SK-N-SH (cell line): ENCODE data around the gene TENT5A.

Experiments
- CHD2 ChIP-seq: fragments of 150-350 bp; IDR thresholded peaks from 2 replicates; pipeline ENCODE4 v1.6.1; 2018; ENCODE audit warnings: low read length; ENCODE audit not compliant: partially characterized antibody
- CTCF ChIP-seq: fragments of 200-600 bp; sonication (generic); IDR thresholded peaks from 2 replicates; pipeline ENCODE4 v1.6.1; 2017; ENCODE audit warnings: antibody characterized with exemption, mild to moderate bottlenecking, moderate library complexity
- ELF1 ChIP-seq: IDR thresholded peaks from 2 replicates; pipeline ENCODE4 v1.4.0; 2012
- EZH2phosphoT487 ChIP-seq: fragments of 200-600 bp; sonication (generic); IDR thresholded peaks from 2 replicates; pipeline ENCODE4 v1.6.1; 2017; ENCODE audit warnings: low read depth, mixed run types, mild to moderate bottlenecking, antibody characterized with exemption, moderate library complexity, borderline replicate concordance
- GABPA ChIP-seq: IDR thresholded peaks from 2 replicates; pipeline ENCODE4 v1.4.0; 2012; ENCODE audit warnings: low read depth, mild to moderate bottlenecking
- JUND ChIP-seq: IDR thresholded peaks from 2 replicates; pipeline ENCODE4 v1.4.0; 2012
- MAX ChIP-seq: IDR thresholded peaks from 2 replicates; pipeline ENCODE4 v1.4.0; 2012; ENCODE audit warnings: low read depth
- POLR2AphosphoS5 ChIP-seq: IDR thresholded peaks from 2 replicates; pipeline ENCODE4 v1.6.1; 2012; ENCODE audit warnings: low read depth, low read length
- RAD21 ChIP-seq: IDR thresholded peaks from 2 replicates; pipeline ENCODE4 v1.6.1; 2012; ENCODE audit warnings: mild to moderate bottlenecking, low read length
- RXRA ChIP-seq: IDR thresholded peaks from 2 replicates; pipeline ENCODE4 v1.4.0; 2012; ENCODE audit warnings: low read depth, mild to moderate bottlenecking, borderline replicate concordance
- SMC3 ChIP-seq: IDR thresholded peaks from 2 replicates; pipeline ENCODE4 v1.6.1; 2012; ENCODE audit warnings: low read depth, low read length, improper control_type of control experiment
- YY1 ChIP-seq: IDR thresholded peaks from 2 replicates; pipeline ENCODE4 v1.4.0; 2012; ENCODE audit warnings: low read depth, mild to moderate bottlenecking
- TF ChIP-seq, protein P1 (sequence below): fragments of 150-350 bp; IDR thresholded peaks from 2 replicates; pipeline ENCODE4 v1.6.1; 2016; ENCODE audit warnings: mild to moderate bottlenecking, low read depth, low read length

GRCh38 chr6:81767163-81767891 is 14.8 kb upstream of the TENT5A start:
- no peak for TF ChIP-seq YY1
- TF ChIP-seq RXRA: no peak
- no peak for TF ChIP-seq GABPA
- TF ChIP-seq CTCF: no peak
- TF ChIP-seq, protein P1, sequence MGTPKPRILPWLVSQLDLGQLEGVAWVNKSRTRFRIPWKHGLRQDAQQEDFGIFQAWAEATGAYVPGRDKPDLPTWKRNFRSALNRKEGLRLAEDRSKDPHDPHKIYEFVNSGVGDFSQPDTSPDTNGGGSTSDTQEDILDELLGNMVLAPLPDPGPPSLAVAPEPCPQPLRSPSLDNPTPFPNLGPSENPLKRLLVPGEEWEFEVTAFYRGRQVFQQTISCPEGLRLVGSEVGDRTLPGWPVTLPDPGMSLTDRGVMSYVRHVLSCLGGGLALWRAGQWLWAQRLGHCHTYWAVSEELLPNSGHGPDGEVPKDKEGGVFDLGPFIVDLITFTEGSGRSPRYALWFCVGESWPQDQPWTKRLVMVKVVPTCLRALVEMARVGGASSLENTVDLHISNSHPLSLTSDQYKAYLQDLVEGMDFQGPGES: no peak
- peak; percentile 2 for TF ChIP-seq JUND
- no peak for TF ChIP-seq SMC3
- no peak for TF ChIP-seq POLR2AphosphoS5
- TF ChIP-seq ELF1: no peak
- TF ChIP-seq MAX: no peak
- TF ChIP-seq EZH2phosphoT487: no peak
- TF ChIP-seq CHD2: no peak
- no peak for TF ChIP-seq RAD21
